Ramos (cell line): ENCODE results near the gene CAMK1.

Source experiments
- in situ Hi-C: fragments of 300-500 bp; cut with MboI; formaldehyde crosslinking; loops from one replicate; pipeline ENCODE4 v1.14.3; 2022; ENCODE audit warnings: low sequenced_read_pairs; ENCODE audit not compliant: unreplicated experiment

The CAMK1 gene

GRCh38 chr3:9747267-9747666 is 22.5 kb downstream of the CAMK1 start:
- in situ Hi-C loops, result no loop called here

GRCh38 chr3:9746330-9746729 is 23.4 kb downstream of the CAMK1 start:
- in situ Hi-C loops, result no loop called here

GRCh38 chr3:9745521-9745920 is 24.2 kb downstream of the CAMK1 start:
- in situ Hi-C loops, result no loop called here

- in situ Hi-C loops, result no loop called here
Measured at GRCh38 chr3:9744162-9744561, 25.6 kb downstream of the CAMK1 start.

GRCh38 chr3:9743548-9743947 is 26.2 kb downstream of the CAMK1 start:
- in situ Hi-C loops, result no loop called here

GRCh38 chr3:9742560-9742959 is 27.2 kb downstream of the CAMK1 start:
- in situ Hi-C loops, result no loop called here

GRCh38 chr3:9739181-9739580 is 30.6 kb downstream of the CAMK1 start:
- in situ Hi-C loops, result no loop called here

GRCh38 chr3:9736831-9737230 is 32.9 kb downstream of the CAMK1 start:
- in situ Hi-C loops, result no loop called here

GRCh38 chr3:9732740-9733115 is 37.0 kb downstream of the CAMK1 start:
- in situ Hi-C loops, result no loop called here

- in situ Hi-C loops, result no loop called here
Measured at GRCh38 chr3:9732080-9732739, 37.5 kb downstream of the CAMK1 start.

- in situ Hi-C loops, result no loop called here
Measured at GRCh38 chr3:9731206-9732079, 38.3 kb downstream of the CAMK1 start, which contains the start of gene BRPF1. TSS of gene BRPF1 (plus strand) at chr3:9731735. CDS start at chr3:9734141, 2,406 bp downstream.

- in situ Hi-C loops, result no loop called here
Measured at GRCh38 chr3:9730657-9731205, 39.0 kb downstream of the CAMK1 start.

GRCh38 chr3:9729419-9729818 is 40.3 kb downstream of the CAMK1 start:
- in situ Hi-C loops, result loop anchor here (10.0 kb wide), 2 partner anchors 225 to 375 kb away; no protein-coding TSS in a partner anchor

- in situ Hi-C loops, result loop anchor here (10.0 kb wide), 2 partner anchors 223 to 373 kb away; no protein-coding TSS in a partner anchor
Measured at GRCh38 chr3:9727743-9728142, 42.0 kb downstream of the CAMK1 start.

GRCh38 chr3:9727041-9727595 is 42.6 kb downstream of the CAMK1 start:
- in situ Hi-C loops, result loop anchor here (10.0 kb wide), 2 partner anchors 222 to 372 kb away; no protein-coding TSS in a partner anchor

- in situ Hi-C loops, result loop anchor here (10.0 kb wide), 2 partner anchors 221 to 371 kb away; no protein-coding TSS in a partner anchor
Measured at GRCh38 chr3:9725775-9726515, 43.8 kb downstream of the CAMK1 start.

GRCh38 chr3:9721700-9722060 is 48.1 kb downstream of the CAMK1 start:
- in situ Hi-C loops, result loop anchor here (10.0 kb wide), 2 partner anchors 217 to 367 kb away; no protein-coding TSS in a partner anchor

GRCh38 chr3:9721015-9721699 is 48.6 kb downstream of the CAMK1 start:
- in situ Hi-C loops, result loop anchor here (10.0 kb wide), 2 partner anchors 216 to 366 kb away; no protein-coding TSS in a partner anchor

GRCh38 chr3:9718118-9718517 is 51.6 kb downstream of the CAMK1 start:
- in situ Hi-C loops, result no loop called here
